Stimulated activated CD8-positive, alpha-beta memory T cell treated with anti-CD3 and anti-CD28 coated beads, Interleukin-2, amount 100 ng/mL, for 48 hours (primary cell): ENCODE results near the gene SULF2.

Experiments used
- DNase-seq, 2 donors: peaks; one replicate each; pipeline ENCODE4 v3.0.0-alpha.2; 2020; ENCODE audit warnings: low read depth in 2 of 2

SULF2 gene

DNA sequence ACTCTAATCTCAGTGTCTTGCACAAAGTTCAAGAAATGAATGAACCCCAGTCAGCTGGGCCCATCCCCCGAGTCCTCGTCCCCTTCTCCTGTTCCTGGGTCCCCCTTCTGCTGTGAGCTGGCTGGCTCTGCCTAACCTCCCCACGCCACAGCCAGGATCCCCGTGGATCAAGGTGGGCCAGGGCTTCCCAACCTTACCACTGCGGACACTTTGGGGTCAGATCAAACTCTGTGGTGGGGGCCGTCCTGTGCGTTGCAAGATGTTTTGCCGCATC is 116.2 kb downstream of the SULF2 start:
- DNase-seq, result no peak

- DNase-seq, result no peak
These were observed 116.7 kb downstream of the SULF2 start for GRCh38 chr20:47668313-47669151.

- DNase-seq, result no peak
These were observed 117.6 kb downstream of the SULF2 start for GRCh38 chr20:47667531-47668312.

DNA sequence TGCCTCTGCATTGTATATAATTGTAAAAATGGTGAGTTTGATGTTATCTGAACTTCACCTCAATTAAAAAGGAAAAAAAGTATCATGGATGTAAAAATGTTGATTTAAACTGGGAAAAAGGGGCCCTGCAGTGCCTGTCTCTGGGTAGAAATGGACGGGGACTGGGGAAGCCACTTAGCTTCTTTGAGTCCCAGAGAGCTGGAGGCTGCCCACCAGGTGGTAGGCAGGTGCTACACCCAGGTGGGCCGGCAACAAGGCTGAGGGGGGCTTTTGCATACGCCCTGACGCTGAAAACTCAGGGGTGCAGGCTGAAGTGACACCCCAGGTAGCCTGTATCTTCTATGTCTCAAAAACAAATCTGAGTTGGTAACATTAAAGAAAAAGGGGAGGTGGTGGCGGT is 118.2 kb downstream of the SULF2 start:
- DNase-seq, result no peak

- no peak for DNase-seq
These were observed 119.0 kb downstream of the SULF2 start for GRCh38 chr20:47666304-47666703.

GRCh38 chr20:47665221-47665991 is 119.9 kb downstream of the SULF2 start:
- no peak for DNase-seq

- no peak for DNase-seq
These were observed 120.5 kb downstream of the SULF2 start for GRCh38 chr20:47664744-47665143.

GRCh38 chr20:47664068-47664437 is 121.2 kb downstream of the SULF2 start:
- no peak for DNase-seq

DNA sequence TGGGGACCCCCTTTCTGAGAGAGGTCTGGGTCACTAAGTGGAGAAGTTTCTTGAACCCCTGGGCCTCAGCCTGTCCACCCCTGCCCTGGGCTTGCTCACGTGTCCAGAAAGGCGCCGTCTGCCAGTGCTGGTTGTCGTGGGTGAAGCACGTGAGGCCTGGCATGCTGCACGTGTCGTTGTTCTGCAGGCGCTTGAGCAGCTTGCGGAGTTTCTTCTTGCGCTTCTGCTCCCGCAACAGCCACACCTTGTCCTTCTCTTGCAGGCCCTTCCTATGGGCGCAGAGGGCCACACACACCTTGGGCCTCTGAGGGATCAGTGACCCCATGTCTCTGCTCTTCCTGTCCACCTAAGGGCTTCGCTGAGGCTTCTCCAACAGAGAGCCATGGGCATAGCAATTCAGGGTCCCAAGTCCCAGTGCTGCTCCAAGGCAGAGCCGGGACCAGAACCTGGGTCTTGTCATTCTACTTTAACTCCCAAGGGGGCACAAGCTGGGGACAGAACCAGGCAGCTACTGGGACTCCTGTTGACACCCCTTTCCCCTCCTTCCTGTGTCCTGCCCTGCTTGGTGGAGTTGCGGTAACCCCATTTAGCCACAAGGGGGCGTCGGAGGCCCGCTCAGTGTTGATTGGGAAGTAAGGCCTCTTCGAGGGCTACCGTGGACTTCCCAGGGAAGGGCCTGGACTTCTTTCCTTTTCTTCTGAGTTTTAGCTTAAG is 121.8 kb downstream of the SULF2 start:
- peak; percentile 39 to 61 for DNase-seq

GRCh38 chr20:47662483-47663353 is 122.6 kb downstream of the SULF2 start:
- no peak for DNase-seq

DNA sequence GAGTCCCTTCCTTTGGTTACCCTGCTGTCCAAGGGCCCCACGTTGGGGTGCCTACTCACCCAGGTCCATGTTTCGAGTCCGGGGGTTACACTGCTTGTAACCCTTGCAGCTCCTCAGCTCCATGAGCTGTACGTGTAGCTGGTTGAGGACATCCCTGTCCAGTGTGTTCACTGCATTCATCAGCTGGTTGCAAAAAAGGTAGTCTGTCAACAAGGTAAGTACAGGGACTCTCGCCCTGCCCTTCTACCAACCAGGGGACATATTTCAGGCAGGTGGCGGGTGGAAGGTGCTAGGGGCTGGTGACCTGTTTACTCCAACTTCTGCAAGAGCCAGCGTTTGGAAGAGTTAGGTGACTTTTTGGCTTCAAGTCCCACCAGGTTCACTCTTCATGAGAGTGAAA is 123.6 kb downstream of the SULF2 start:
- no peak for DNase-seq

DNA sequence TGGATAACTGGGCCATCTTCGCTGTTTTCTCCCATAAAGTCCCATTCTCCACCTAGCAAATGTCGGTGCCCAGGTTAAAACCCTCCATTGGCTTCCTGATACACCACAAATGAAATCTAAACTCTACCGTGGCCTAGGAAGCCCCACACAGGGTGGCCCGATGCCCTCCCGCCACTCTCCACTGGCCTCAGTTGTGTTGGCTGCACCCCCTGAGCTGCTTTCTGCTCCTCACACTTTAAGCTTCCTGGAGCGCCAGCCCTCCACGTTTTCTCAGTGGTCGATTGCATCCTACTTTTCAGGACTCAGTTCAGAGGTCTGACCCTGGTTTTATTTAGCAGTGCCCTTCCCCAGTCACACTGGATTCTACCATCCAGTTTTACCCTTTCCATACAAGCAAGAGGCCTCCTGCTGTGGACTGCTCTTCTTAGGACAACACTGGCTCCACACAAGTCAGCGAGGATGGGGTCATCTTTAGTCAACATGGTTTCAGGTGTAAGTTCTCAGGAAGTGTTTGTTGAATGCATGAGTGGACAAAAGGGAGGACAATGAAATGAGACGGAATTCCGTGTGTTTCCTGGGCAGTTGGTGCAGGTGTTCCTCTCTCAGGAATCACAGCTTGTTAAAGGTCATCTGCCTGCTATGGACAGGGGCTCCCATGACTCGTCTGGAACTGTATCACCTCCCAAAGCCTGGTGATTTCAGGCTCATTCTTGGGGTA is 124.1 kb downstream of the SULF2 start:
- DNase-seq, result no peak

- no peak for DNase-seq
These were observed 124.7 kb downstream of the SULF2 start for GRCh38 chr20:47660602-47660905.

DNA sequence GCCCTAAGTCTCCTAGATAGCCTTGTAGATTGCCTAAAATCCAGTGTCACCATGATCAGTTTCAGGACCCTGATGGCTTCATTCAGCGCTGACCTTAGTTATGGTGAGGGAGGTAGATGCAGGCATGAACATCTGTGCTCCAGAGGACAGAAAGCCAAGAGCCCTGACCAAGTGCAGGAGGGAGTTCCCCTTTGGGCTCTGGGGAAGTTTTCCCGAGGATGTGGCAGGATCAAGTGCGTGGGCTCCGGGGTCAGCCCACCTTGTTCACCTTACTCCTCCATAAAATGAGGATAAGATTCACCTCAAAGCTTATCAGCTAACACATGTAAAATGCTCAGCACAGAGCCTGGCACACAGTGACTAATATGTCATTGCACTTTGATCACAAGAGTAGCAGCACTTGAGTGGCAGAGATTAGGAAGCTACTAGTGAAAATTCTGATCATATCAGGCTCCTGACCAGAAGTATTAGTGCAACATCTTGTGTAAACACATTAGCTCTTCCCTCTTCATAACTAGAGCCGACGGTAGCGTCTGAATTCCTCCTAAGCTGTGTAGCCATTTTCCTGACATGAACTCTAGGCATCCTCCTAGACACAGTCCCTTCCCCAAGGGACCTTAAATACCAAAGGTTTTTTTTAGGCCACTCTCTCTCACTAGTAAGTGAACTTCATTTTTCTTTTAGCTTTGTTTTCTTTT is 125.2 kb downstream of the SULF2 start:
- DNase-seq, result no peak

DNA sequence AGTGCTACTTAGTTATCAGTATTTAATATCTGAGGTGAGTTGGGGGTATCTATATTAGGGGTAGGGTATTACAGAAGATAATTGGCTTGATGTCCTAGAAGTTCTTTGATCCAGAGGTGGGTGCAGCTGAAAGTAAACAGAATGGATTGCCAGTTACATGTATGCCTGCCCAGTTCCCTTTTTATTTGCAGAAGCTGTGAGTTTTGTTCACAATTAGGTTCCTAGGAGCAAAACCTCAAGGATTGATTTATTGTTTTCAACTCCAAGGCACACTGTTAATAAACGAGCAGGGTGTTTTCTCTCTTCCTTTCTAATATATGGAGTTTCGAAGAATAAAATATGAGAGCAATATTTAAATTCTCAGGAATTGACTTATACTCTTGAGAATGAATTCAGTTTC is 129.0 kb downstream of the SULF2 start:
- no peak for DNase-seq

GRCh38 chr20:47655635-47656034 is 129.6 kb downstream of the SULF2 start:
- no peak for DNase-seq

DNA sequence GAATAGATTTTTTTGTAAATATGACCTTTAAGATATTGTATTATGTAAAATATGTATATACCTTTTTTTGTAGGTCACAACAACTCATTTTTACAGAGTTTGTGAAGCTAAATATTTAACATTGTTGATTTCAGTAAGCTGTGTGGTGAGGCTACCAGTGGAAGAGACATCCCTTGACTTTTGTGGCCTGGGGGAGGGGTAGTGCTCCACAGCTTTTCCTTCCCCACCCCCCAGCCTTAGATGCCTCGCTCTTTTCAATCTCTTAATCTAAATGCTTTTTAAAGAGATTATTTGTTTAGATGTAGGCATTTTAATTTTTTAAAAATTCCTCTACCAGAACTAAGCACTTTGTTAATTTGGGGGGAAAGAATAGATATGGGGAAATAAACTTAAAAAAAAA is 130.9 kb downstream of the SULF2 start:
- no peak for DNase-seq

GRCh38 chr20:47653869-47654268 is 131.4 kb downstream of the SULF2 start:
- no peak for DNase-seq

DNA sequence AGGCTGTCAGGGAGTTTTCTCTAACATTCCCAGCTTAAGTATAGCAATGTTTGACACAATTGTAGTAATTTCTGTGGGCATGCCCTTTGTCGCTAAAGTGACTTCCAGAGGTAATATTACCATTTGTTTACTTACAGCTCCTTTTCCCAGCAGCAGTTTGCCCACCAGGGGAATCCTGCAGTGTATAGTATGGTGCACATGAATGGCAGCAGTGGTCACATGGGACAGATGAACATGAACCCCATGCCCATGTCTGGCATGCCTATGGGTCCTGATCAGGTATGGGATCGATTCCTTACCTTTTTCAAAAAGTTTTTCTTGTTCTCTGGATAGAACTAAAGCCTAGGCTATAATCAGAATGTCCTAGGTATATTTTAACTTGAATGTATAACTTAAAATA is 132.5 kb downstream of the SULF2 start:
- DNase-seq, result no peak

- DNase-seq, result no peak
These were observed 133.0 kb downstream of the SULF2 start for GRCh38 chr20:47652301-47652700.
